ENCODE data around the gene PIK3C2G. TPM values are rescaled to one million over a fixed set of nuclear protein-coding genes. Genes with fewer than 3 reads are reported as not detected.

The PIK3C2G gene
- total and polyA plus RNA-seq, 4 donors, result 0.11 to 4.8 (median 0.74) TPM; not detected in 1

DNA sequence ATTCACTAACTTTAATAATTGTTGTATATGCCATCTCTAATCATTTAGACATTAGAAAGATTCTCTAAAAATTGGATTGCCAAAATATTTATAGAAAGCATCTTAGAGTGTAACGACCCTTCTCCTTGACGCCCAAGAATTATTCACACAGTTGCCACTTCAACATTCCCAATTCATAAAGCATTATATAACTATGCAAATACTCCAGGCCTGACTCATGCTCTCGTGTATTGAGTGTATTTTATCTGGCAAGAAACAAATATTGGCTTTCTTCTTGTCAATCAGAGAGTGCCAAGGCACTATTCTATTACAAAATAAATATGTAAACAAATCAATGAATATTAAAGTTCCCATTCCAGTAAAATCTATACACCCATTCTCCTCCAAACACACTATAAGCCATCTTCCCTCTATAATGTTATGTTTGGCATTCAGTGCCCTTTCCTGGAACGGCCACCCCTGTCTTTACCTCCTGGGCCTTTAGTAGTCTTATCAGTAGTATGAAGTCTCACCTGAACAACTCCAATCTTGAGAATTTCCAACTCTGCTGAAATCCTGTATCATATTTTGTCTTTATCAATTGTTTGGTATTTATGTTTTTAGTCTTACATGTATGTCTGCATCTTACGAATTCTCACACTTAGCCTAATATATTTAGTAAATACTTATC is 182.6 kb downstream of the PIK3C2G start:
- peak in 2 of 3 donors; percentile 20 to 40 for DNase-seq
- whole genome bisulfite sequencing, 2 donors, result 62 to 83% methylated on average over 5 of the region's 5 CpGs
- peaks cover 0 to 12% (median 0%) of the 10 kb centered on the region in 5 donors for H3K4me1 ChIP-seq (ENCODE audit: control insufficient read depth in 5 of 5, insufficient read depth in 5 of 5, low read length in 5 of 5)
- ATAC-seq (ENCODE audit: insufficient read depth, low FRiP score), result no peak
- H3K27ac ChIP-seq (ENCODE audit: low read depth in 1 of 2, low read length in 1 of 2), result no peak overlapping the region
- no peak overlapping the region for H3K9ac ChIP-seq (ENCODE audit: insufficient read depth in 1 of 2, low read length in 2 of 2)
- no peaks in the 10 kb centered on the region for H3K9me3 ChIP-seq (ENCODE audit: control insufficient read depth in 4 of 4, insufficient read depth in 3 of 4, low read length in 3 of 4)
- TF ChIP-seq, protein P1, sequence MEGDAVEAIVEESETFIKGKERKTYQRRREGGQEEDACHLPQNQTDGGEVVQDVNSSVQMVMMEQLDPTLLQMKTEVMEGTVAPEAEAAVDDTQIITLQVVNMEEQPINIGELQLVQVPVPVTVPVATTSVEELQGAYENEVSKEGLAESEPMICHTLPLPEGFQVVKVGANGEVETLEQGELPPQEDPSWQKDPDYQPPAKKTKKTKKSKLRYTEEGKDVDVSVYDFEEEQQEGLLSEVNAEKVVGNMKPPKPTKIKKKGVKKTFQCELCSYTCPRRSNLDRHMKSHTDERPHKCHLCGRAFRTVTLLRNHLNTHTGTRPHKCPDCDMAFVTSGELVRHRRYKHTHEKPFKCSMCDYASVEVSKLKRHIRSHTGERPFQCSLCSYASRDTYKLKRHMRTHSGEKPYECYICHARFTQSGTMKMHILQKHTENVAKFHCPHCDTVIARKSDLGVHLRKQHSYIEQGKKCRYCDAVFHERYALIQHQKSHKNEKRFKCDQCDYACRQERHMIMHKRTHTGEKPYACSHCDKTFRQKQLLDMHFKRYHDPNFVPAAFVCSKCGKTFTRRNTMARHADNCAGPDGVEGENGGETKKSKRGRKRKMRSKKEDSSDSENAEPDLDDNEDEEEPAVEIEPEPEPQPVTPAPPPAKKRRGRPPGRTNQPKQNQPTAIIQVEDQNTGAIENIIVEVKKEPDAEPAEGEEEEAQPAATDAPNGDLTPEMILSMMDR (IDR thresholded peaks at IDR 0.05; ENCODE audit: control extremely low read depth, extremely low read depth), result no peak
- H3K36me3 ChIP-seq (ENCODE audit: control insufficient read depth in 4 of 4, insufficient read depth in 4 of 4, low read length in 4 of 4), result no peaks in the 10 kb centered on the region
- no peak overlapping the region for H3K4me3 ChIP-seq
- no peaks in the 10 kb centered on the region for H3K27me3 ChIP-seq (ENCODE audit: control insufficient read depth in 3 of 3, insufficient read depth in 3 of 3, low read length in 2 of 3)

DNA sequence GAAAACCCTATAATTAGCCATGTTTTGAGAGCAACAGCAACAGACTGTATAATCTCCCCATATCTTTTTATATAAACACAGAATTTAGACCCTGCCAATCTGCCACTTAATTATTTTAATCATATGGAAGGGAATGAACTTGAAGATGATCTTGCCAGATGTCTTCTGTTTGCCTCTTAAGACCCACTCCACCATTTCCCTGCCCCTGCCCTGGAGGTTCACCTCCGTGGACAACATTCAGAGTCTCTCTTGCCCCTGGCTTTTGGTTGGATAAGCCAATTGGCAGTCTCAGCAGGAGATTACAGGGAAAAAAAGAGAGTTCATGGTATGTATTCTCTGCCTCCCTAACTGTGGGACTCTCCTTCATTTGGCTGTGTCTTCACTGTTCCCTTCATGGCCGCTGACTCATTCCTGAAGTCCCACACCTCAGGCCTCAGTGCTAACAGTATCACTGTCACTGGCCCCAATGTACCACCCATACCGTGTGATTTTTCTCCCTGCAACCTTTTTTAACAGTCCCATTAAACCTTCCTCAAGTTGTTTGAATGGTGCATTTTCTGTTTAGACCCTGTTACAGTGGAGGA is 184.8 kb downstream of the PIK3C2G start:
- no peaks in the 10 kb centered on the region for H3K9me3 ChIP-seq (ENCODE audit: control insufficient read depth in 4 of 4, insufficient read depth in 3 of 4, low read length in 3 of 4)
- no peak overlapping the region for H3K27ac ChIP-seq (ENCODE audit: low read depth in 1 of 2, low read length in 1 of 2)
- peaks cover 0 to 12% (median 0%) of the 10 kb centered on the region in 5 donors for H3K4me1 ChIP-seq (ENCODE audit: control insufficient read depth in 5 of 5, insufficient read depth in 5 of 5, low read length in 5 of 5)
- H3K9ac ChIP-seq (ENCODE audit: insufficient read depth in 1 of 2, low read length in 2 of 2), result no peak overlapping the region
- H3K27me3 ChIP-seq (ENCODE audit: control insufficient read depth in 3 of 3, insufficient read depth in 3 of 3, low read length in 2 of 3), result no peaks in the 10 kb centered on the region
- DNase-seq (peak; percentile 19 to 62 (median 57)), ATAC-seq (ENCODE audit: insufficient read depth, low FRiP score) (no peak)
- H3K36me3 ChIP-seq (ENCODE audit: control insufficient read depth in 4 of 4, insufficient read depth in 4 of 4, low read length in 4 of 4), result no peaks in the 10 kb centered on the region
- H3K4me3 ChIP-seq, result no peak overlapping the region
- TF ChIP-seq, protein P1 (IDR thresholded peaks at IDR 0.05; ENCODE audit: control extremely low read depth, extremely low read depth), result no peak
- WGBS, 2 donors, result 67 to 82% methylated on average over 3 of the region's 3 CpGs

DNA sequence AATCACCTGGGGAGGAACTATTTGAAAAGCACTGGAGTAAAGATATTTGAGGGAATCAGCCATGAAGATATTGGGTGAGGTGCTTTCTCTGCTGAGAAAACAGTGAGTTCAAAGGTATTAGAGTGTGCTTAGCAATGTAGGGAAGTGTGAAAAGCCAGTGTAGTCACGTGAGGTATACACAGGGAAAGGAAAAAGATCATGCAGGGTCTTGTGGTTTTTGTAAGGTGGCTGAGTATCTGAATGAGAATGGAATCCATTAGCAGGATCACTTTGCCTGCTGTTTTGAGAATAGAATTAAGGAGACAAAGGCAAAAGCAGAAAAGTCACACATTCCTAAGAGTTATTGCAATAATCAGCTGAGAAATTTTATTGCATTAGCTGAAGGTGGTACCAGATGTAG is 193.0 kb downstream of the PIK3C2G start:
- H3K27me3 ChIP-seq (ENCODE audit: control insufficient read depth in 3 of 3, insufficient read depth in 3 of 3, low read length in 2 of 3), result no peaks in the 10 kb centered on the region
- ATAC-seq (ENCODE audit: insufficient read depth, low FRiP score) (no peak), DNase-seq (no peak)
- no peak overlapping the region for H3K27ac ChIP-seq (ENCODE audit: low read depth in 1 of 2, low read length in 1 of 2)
- no peaks in the 10 kb centered on the region for H3K9me3 ChIP-seq (ENCODE audit: control insufficient read depth in 4 of 4, insufficient read depth in 3 of 4, low read length in 3 of 4)
- no peak overlapping the region for H3K9ac ChIP-seq (ENCODE audit: insufficient read depth in 1 of 2, low read length in 2 of 2)
- no peaks in the 10 kb centered on the region for H3K4me1 ChIP-seq (ENCODE audit: control insufficient read depth in 5 of 5, insufficient read depth in 5 of 5, low read length in 5 of 5)
- TF ChIP-seq, protein P1 (IDR thresholded peaks at IDR 0.05; ENCODE audit: control extremely low read depth, extremely low read depth), result no peak
- H3K36me3 ChIP-seq (ENCODE audit: control insufficient read depth in 4 of 4, insufficient read depth in 4 of 4, low read length in 4 of 4), result no peaks in the 10 kb centered on the region
- 16 to 39% methylated on average over 1 of the region's 1 CpG for WGBS, 2 donors
- H3K4me3 ChIP-seq, result no peak overlapping the region

Measured in lung (tissue), 12 donors.